CD4-positive, alpha-beta memory T cell (primary cell): ENCODE data around the gene SPTBN4. TPM values are rescaled to one million over a fixed set of nuclear protein-coding genes. Genes with fewer than 3 reads are reported as not detected.
"Not testable (repeated sequence)": the region's sequence is repeated elsewhere in the genome, so short reads cannot be mapped to it uniquely, and the experiment has no call there.

Experiments used
- CTCF ChIA-PET: fragments of 350-600 bp; sonication (Branson Sonifier 250); formaldehyde crosslinking; loops from one replicate; lab custom pipeline; 2021; ENCODE audit warnings: inconsistent platforms; ENCODE audit not compliant: partially characterized antibody; lab: Charles Lee
- POLR2A ChIA-PET: fragments of 350-600 bp; sonication (Branson Sonifier 250); formaldehyde crosslinking; loops from one replicate; lab custom pipeline; 2021; ENCODE audit not compliant: partially characterized antibody; lab: Charles Lee
- DNase-seq, 5 donors: peaks; one replicate each; pipeline versions ENCODE4 v3.0.0 to v3.0.0-alpha.2; 2020 to 2022; ENCODE audit warnings: mixed read lengths in 1 of 5
- H3K27ac ChIP-seq: one replicate; pipeline ENCODE4 v1.7.0; 2013; ENCODE audit warnings: low read depth, low read length
- H3K27me3 ChIP-seq: 2 replicates; pipeline ENCODE4 v1.7.0; 2013; ENCODE audit warnings: mild to moderate bottlenecking, low read length, moderate library complexity; ENCODE audit not compliant: insufficient read depth
- H3K36me3 ChIP-seq: 2 replicates; pipeline ENCODE4 v1.7.0; 2013; ENCODE audit warnings: mild to moderate bottlenecking, low read length, moderate library complexity; ENCODE audit not compliant: insufficient read depth
- H3K4me1 ChIP-seq: 2 replicates; pipeline ENCODE4 v1.7.0; 2013; ENCODE audit warnings: mild to moderate bottlenecking, low read length, moderate library complexity; ENCODE audit not compliant: insufficient read depth
- H3K4me3 ChIP-seq, 2 donors: one replicate each; pipeline ENCODE4 v1.7.0; 2013; ENCODE audit warnings: low read length in 2 of 2, mild to moderate bottlenecking in 1 of 2
- H3K9me3 ChIP-seq, 2 donors: one replicate each; pipeline ENCODE4 v1.7.0; 2013; ENCODE audit warnings: low read length in 2 of 2, control low read depth in 1 of 2; ENCODE audit not compliant: control insufficient read depth in 1 of 2
- H3K27ac Mint-ChIP-seq, 7 donors: one replicate each; pipeline ENCODE4 v1.8.0; 2020 to 2021; ENCODE audit warnings: mixed read lengths in 7 of 7, mild to moderate bottlenecking in 6 of 7, inconsistent platforms in 3 of 7, moderate library complexity in 3 of 7
- H3K27me3 Mint-ChIP-seq, 2 donors: one replicate each; pipeline ENCODE4 v1.8.0; 2020 to 2021; ENCODE audit warnings: mixed read lengths in 2 of 2
- H3K36me3 Mint-ChIP-seq, 2 donors: one replicate each; pipeline ENCODE4 v1.8.0; 2020 to 2021; ENCODE audit warnings: mixed read lengths in 2 of 2, inconsistent platforms in 1 of 2, mild to moderate bottlenecking in 1 of 2
- H3K4me1 Mint-ChIP-seq, 4 donors: one replicate each; pipeline ENCODE4 v1.8.0; 2020 to 2021; ENCODE audit warnings: mixed read lengths in 4 of 4, mild to moderate bottlenecking in 1 of 4
- H3K4me3 Mint-ChIP-seq, 8 donors: one replicate each; pipeline ENCODE4 v1.8.0; 2020 to 2021; ENCODE audit warnings: mixed read lengths in 8 of 8, mild to moderate bottlenecking in 7 of 8, moderate library complexity in 6 of 8, inconsistent platforms in 3 of 8
- H3K9me3 Mint-ChIP-seq, 8 donors: one replicate each; pipeline ENCODE4 v1.8.0; 2020 to 2021; ENCODE audit warnings: mixed read lengths in 8 of 8, mild to moderate bottlenecking in 5 of 8, inconsistent platforms in 3 of 8, moderate library complexity in 1 of 8
- intact Hi-C: fragments of 100-400 bp; cut with micrococcal nuclease; formaldehyde crosslinking; loops from one replicate; pipeline ENCODE4 v1.15.1; 2023
- polyA plus RNA-seq, 2 donors: library from polyadenylated mRNA; unstranded; fragments of 300-500 nt; fragmentation: Illumina TruSeq; gene quantifications; one replicate each; pipeline ENCODE4 v1.2.3, GENCODE V29; 2021
- total RNA-seq, 2 experiments: library from RNA; stranded (reverse); gene quantifications; one replicate each; pipeline ENCODE4 v1.2.3, GENCODE V29; 2021

The SPTBN4 gene
- total and polyA plus RNA-seq, 4 experiments from 2014 or later, result 0.02 to 0.30 (median 0.17) TPM; not detected in 1

DNA sequence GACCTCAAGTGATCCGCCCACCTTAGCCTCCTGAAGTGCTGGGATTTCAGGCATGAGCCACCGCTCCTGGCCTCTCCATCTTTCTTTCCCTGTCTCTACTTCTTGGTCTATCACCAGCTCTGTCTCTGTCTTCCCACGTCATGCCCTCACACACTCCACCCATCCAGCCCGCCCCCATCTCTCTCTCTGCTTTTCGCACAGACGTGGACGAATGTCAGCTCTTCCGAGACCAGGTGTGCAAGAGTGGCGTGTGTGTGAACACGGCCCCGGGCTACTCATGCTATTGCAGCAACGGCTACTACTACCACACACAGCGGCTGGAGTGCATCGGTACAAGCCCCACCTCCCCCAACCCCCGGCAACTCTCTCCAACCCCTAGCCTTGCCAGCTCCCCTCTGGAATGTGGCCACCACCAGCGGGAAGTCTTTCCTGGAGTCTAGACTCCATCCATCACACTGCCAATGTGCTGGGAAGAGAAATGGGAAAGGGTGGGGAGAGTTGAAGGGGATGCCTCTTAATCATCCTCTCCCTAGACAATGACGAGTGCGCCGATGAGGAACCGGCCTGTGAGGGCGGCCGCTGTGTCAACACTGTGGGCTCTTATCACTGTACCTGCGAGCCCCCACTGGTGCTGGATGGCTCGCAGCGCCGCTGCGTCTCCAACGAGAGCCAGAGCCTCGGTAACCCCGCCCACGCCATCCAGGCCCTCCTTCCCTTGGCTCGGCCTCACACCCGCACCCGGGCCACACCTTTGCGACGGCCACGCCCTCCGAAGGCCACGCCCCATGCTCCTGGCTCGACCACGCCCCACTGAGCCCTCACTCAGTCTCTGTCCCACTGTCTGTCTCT, 156.8 kb downstream of the SPTBN4 start:
- H3K4me1 ChIP-seq, result no peaks in the 10 kb centered on the region
- no peaks in the 10 kb centered on the region for H3K27me3 Mint-ChIP-seq
- POLR2A ChIA-PET, result interaction anchor here (2.5 kb wide), 1 partner anchor 14 kb away, joined by 8 read pairs; no protein-coding TSS in a partner anchor
- no peaks in the 10 kb centered on the region for H3K9me3 ChIP-seq
- no peaks in the 10 kb centered on the region for H3K9me3 Mint-ChIP-seq
- H3K4me1 Mint-ChIP-seq, result peaks cover 0 to 4% (median 3%) of the 10 kb centered on the region in 4 donors
- CTCF ChIA-PET, result interaction anchor here (2.7 kb wide), 1 partner anchor 11 kb away, joined by 18 read pairs; no protein-coding TSS in a partner anchor
- intact Hi-C loops, result no loop called here
- H3K27ac ChIP-seq, result no peak overlapping the region
- H3K4me3 Mint-ChIP-seq, result no peak overlapping the region
- H3K36me3 ChIP-seq, result peaks cover 20% of the 10 kb centered on the region
- no peak for DNase-seq
- H3K4me3 ChIP-seq, result no peak overlapping the region
- H3K27ac Mint-ChIP-seq, result peak overlapping the region in 1 of 7 donors; percentile 29
- H3K27me3 ChIP-seq, result no peaks in the 10 kb centered on the region
- H3K36me3 Mint-ChIP-seq, result peaks cover 39 to 50% of the 10 kb centered on the region in 2 donors

GRCh38 chr19:40624369-40625153, 157.8 kb downstream of the SPTBN4 start:
- DNase-seq, H3K4me1 Mint-ChIP-seq, H3K27ac ChIP-seq, H3K4me1 ChIP-seq, H3K4me3 ChIP-seq, H3K9me3 Mint-ChIP-seq, H3K4me3 Mint-ChIP-seq, H3K27me3 Mint-ChIP-seq, H3K27me3 ChIP-seq, H3K9me3 ChIP-seq, intact Hi-C loops: not testable (repeated sequence)
- ChIA-PET CTCF (interaction anchor here (1.1 to 2.7 kb wide), 2 partner anchors 10 to 19 kb away, joined by 4 to 18 read pairs; no protein-coding TSS in a partner anchor), POLR2A (interaction anchor here (1.1 kb wide), 1 partner anchor 16 kb away, joined by 3 read pairs; no protein-coding TSS in a partner anchor)
- peaks cover 16% of the 10 kb centered on the region for H3K36me3 ChIP-seq
- H3K36me3 Mint-ChIP-seq, result peaks cover 37 to 43% of the 10 kb centered on the region in 2 donors
- H3K27ac Mint-ChIP-seq, result peak overlapping the region in 3 of 7 donors; percentile 9 to 69 (median 65)

DNA sequence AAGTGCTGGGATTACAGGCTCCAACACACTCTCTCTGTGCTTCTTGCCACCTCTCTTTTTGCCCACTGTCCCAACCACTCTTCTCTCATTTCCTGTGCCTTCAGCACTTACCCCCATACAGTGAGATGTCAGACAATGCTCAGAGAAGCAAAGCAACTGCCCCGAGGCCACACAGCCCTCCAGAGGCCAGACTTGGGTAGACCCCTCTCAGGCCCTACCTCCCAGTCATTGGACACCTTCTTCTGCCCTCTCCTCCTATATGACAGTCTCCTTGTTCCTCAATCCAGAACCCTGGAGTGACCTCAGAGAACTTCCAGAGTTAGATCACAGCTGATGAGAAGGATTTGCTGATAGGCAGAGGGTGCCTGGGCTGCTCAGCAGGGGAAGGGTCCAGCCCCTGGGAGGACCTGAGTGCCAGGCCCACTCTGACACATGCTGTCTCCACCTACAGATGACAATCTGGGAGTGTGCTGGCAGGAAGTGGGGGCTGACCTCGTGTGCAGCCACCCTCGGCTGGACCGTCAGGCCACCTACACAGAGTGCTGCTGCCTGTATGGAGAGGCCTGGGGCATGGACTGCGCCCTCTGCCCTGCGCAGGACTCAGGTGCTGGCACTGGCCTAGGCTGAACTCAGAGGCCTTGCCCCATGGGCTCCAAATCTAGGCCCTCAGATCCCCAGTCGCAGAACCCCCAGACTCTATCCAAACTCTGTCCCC, 158.8 kb downstream of the SPTBN4 start:
- Histone ChIP-seq H3K27ac (no peak overlapping the region), H3K36me3 (peaks cover 12% of the 10 kb centered on the region), H3K27me3 (no peaks in the 10 kb centered on the region), H3K4me3 (no peak overlapping the region), H3K9me3 (no peaks in the 10 kb centered on the region), H3K4me1 (no peaks in the 10 kb centered on the region)
- ChIA-PET CTCF (interaction anchor here (1.1 to 2.7 kb wide), 2 partner anchors 9 to 20 kb away, joined by 4 to 18 read pairs; no protein-coding TSS in a partner anchor), POLR2A (interaction anchor here (0.5 to 1.1 kb wide), 2 partner anchors 17 to 88 kb away, joined by 3 read pairs; no protein-coding TSS in a partner anchor)
- Mint-ChIP-seq H3K9me3 (no peaks in the 10 kb centered on the region), H3K4me1 (peaks cover 0 to 7% (median 2%) of the 10 kb centered on the region in 4 donors), H3K27ac (peak overlapping the region in 3 of 7 donors; percentile 18 to 72 (median 28)), H3K36me3 (peaks cover 36 to 42% of the 10 kb centered on the region in 2 donors), H3K4me3 (no peak overlapping the region), H3K27me3 (no peaks in the 10 kb centered on the region)
- intact Hi-C loops, result no loop called here
- no peak for DNase-seq

Other genes starting within 250 kb of the SPTBN4 start
- gene TTC9B, start 248.6 kb upstream of the SPTBN4 start, total RNA-seq, result not detected
- not detected for gene TTC9B, start 248.6 kb upstream of the SPTBN4 start, polyA plus RNA-seq
- gene CCNP, start 240.3 kb upstream of the SPTBN4 start, total RNA-seq, result 1 to 10 TPM; 1.2 to 1.4 TPM
- not detected for gene CCNP, start 240.3 kb upstream of the SPTBN4 start, polyA plus RNA-seq
- gene AKT2, start 181.7 kb upstream of the SPTBN4 start, total RNA-seq, result 100 to 1,000 TPM; 168 to 180 TPM
- gene AKT2, start 181.7 kb upstream of the SPTBN4 start, polyA plus RNA-seq, result 10 to 100 TPM; 10.6 to 27.8 TPM
- gene C19orf47, start 118.6 kb upstream of the SPTBN4 start, total RNA-seq, result 10 to 100 TPM; 13.7 to 17.7 TPM
- 10 to 100 TPM; 10.0 to 10.7 TPM for gene C19orf47, start 118.6 kb upstream of the SPTBN4 start, polyA plus RNA-seq
- gene PLD3, start 118.3 kb upstream of the SPTBN4 start, total RNA-seq, result 100 to 1,000 TPM; 116 to 117 TPM
- gene PLD3, start 118.3 kb upstream of the SPTBN4 start, polyA plus RNA-seq, result 10 to 100 TPM; 61.0 to 74.7 TPM
- gene HIPK4, start 76.8 kb upstream of the SPTBN4 start, total RNA-seq, result not detected
- not detected for gene HIPK4, start 76.8 kb upstream of the SPTBN4 start, polyA plus RNA-seq
- gene PRX, start 53.6 kb upstream of the SPTBN4 start, total RNA-seq, result 1 to 10 TPM; 3.3 to 3.4 TPM
- gene PRX, start 53.6 kb upstream of the SPTBN4 start, polyA plus RNA-seq, result under 1 TPM in 1 of 2 donors, not detected in 1; 0.23 TPM
- 10 to 100 TPM; 10.6 to 11.3 TPM for gene SERTAD1, start 41.0 kb upstream of the SPTBN4 start, total RNA-seq
- gene SERTAD1, start 41.0 kb upstream of the SPTBN4 start, polyA plus RNA-seq, result 10 to 100 TPM in 1 of 2 donors, 1 to 10 TPM in 1; 5.4 to 10.7 TPM
- 10 to 100 TPM; 17.8 to 19.4 TPM for gene SERTAD3, start 22.7 kb upstream of the SPTBN4 start, total RNA-seq
- 10 to 100 TPM in 1 of 2 donors, 1 to 10 TPM in 1; 9.4 to 11.4 TPM for gene SERTAD3, start 22.7 kb upstream of the SPTBN4 start, polyA plus RNA-seq
- gene BLVRB, start 1.3 kb upstream of the SPTBN4 start, total RNA-seq, result 10 to 100 TPM; 12.3 to 16.3 TPM
- gene BLVRB, start 1.3 kb upstream of the SPTBN4 start, polyA plus RNA-seq, result 10 to 100 TPM; 25.4 to 34.6 TPM
- 100 to 1,000 TPM; 167 to 170 TPM for gene SHKBP1, start 109.9 kb downstream of the SPTBN4 start, total RNA-seq
- 100 to 1,000 TPM; 137 to 155 TPM for gene SHKBP1, start 109.9 kb downstream of the SPTBN4 start, polyA plus RNA-seq
- 100 to 1,000 TPM; 157 to 158 TPM for gene LTBP4, start 134.4 kb downstream of the SPTBN4 start, total RNA-seq
- gene LTBP4, start 134.4 kb downstream of the SPTBN4 start, polyA plus RNA-seq, result 10 to 100 TPM; 26.0 to 49.4 TPM
- 10 to 100 TPM; 15.8 to 20.2 TPM for gene NUMBL, start 223.7 kb downstream of the SPTBN4 start, total RNA-seq
- 1 to 10 TPM in 1 of 2 donors, under 1 TPM in 1; 0.35 to 1.6 TPM for gene NUMBL, start 223.7 kb downstream of the SPTBN4 start, polyA plus RNA-seq
- 10 to 100 TPM; 48.0 to 54.7 TPM for gene COQ8B, start 249.9 kb downstream of the SPTBN4 start, total RNA-seq
- gene COQ8B, start 249.9 kb downstream of the SPTBN4 start, polyA plus RNA-seq, result 10 to 100 TPM; 20.2 to 20.4 TPM